Measurements from ENCODE around the gene KLHDC8A. TPM values are rescaled to one million over a fixed set of nuclear protein-coding genes. Genes with fewer than 3 reads are reported as not detected.

KLHDC8A gene
- total and polyA plus RNA-seq, 8 donors: 0.32 to 1.3 (median 1.1) TPM; not detected in 1

GRCh38 chr1:205375835-205376545, 19.3 kb upstream of the KLHDC8A start:
- ATAC-seq (peak; percentile 76), DNase-seq (peak in 1 of 4 donors; percentile 54)
- Histone ChIP-seq H3K36me3 (no peaks in the 10 kb centered on the region), H3K27ac (no peak overlapping the region), H3K4me1 (peaks cover 3 to 15% of the 10 kb centered on the region in 2 donors), H3K9me3 (no peaks in the 10 kb centered on the region), H3K4me3 (no peak overlapping the region), H3K27me3 (peaks cover 0 to 50% of the 10 kb centered on the region in 2 donors)
- intact Hi-C loops (cut with DNase I): no loop called here
- TF ChIP-seq CTCF (IDR thresholded peaks at IDR 0.05): no peak

- ATAC-seq: peak; percentile 76
- intact Hi-C loops (cut with DNase I): no loop called here
Observed at GRCh38 chr1:205374210-205375078, 17.7 kb upstream of the KLHDC8A start.

GRCh38 chr1:205373798-205374175, 17.1 kb upstream of the KLHDC8A start:
- intact Hi-C loops (cut with DNase I): no loop called here
- Histone ChIP-seq H3K9me3 (no peaks in the 10 kb centered on the region), H3K4me3 (no peak overlapping the region), H3K4me1 (peaks cover 3 to 15% of the 10 kb centered on the region in 2 donors), H3K27me3 (peaks cover 0 to 50% of the 10 kb centered on the region in 2 donors), H3K27ac (no peak overlapping the region), H3K36me3 (no peaks in the 10 kb centered on the region)
- no peak for TF ChIP-seq CTCF (IDR thresholded peaks at IDR 0.05)
- no peak for DNase-seq
- ATAC-seq: no peak

More at GRCh38 chr1:205374210-205375078, 17.7 kb upstream of the KLHDC8A start:
- no peaks in the 10 kb centered on the region for H3K9me3 ChIP-seq
- DNase-seq: peak in 1 of 4 donors; percentile 45
- H3K27me3 ChIP-seq: peaks cover 0 to 50% of the 10 kb centered on the region in 2 donors
- H3K36me3 ChIP-seq: no peaks in the 10 kb centered on the region
- no peak overlapping the region for H3K4me3 ChIP-seq
- TF ChIP-seq CTCF (IDR thresholded peaks at IDR 0.05): no peak
- peak overlapping the region in 1 of 2 donors; percentile 8 for H3K27ac ChIP-seq
- H3K4me1 ChIP-seq: peaks cover 3 to 15% of the 10 kb centered on the region in 2 donors

GRCh38 chr1:205373022-205373797, 16.5 kb upstream of the KLHDC8A start:
- ATAC-seq (peak; percentile 6), DNase-seq (no peak)
- no peaks in the 10 kb centered on the region for H3K36me3 ChIP-seq
- H3K9me3 ChIP-seq: no peaks in the 10 kb centered on the region
- intact Hi-C loops (cut with DNase I): no loop called here
- H3K4me1 ChIP-seq: peaks cover 3 to 15% of the 10 kb centered on the region in 2 donors
- TF ChIP-seq CTCF (IDR thresholded peaks at IDR 0.05): no peak
- H3K27ac ChIP-seq: no peak overlapping the region
- peaks cover 0 to 46% of the 10 kb centered on the region in 2 donors for H3K27me3 ChIP-seq
- no peak overlapping the region for H3K4me3 ChIP-seq

Data from left lung (tissue), 10 donors.